Activated CD4-positive, alpha-beta T cell treated with anti-CD3 and anti-CD28 coated beads, Interleukin-2, amount 50 U/mL, for 1 hour (primary cell): ENCODE measurements around the gene TNFSF10.
"Not testable (repeated sequence)": the region's sequence is repeated elsewhere in the genome, so short reads cannot be mapped to it uniquely, and the experiment has no call there.

ENCODE experiments used
- DNase-seq: peaks from one replicate; pipeline ENCODE4 v3.0.0-alpha.2; 2020

Gene TNFSF10

GRCh38 chr3:172522871-172523818 lies at the start of gene TNFSF10:
TNFSF10 (minus strand) TSS chr3:172523430; CDS start chr3:172523384, 46 bp downstream.
- DNase-seq = peak; percentile 43

GRCh38 chr3:172569128-172570008 lies 46.1 kb upstream of the TNFSF10 start:
- no peak for DNase-seq

DNA sequence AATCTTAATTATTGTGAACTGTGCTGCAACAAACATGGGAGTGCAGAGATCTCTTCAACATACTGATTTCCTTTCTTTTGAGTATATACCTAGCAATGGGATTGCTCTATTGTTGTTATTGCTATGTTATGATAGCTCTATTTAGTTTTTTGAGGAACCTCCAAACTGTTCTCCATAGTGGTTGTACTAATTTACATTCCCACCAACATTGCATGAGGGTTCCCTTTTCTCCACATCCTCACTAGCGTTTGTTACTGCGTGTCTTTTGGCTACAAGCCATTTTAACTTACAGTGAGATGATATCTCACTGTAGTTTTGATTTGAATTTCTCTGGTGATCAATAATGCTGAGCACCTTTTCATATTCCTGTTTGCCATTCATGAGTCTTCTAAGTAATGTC lies 45.5 kb upstream of the TNFSF10 start:
- no peak for DNase-seq

- DNase-seq = not testable (repeated sequence)
Measured at GRCh38 chr3:172566785-172567184, 43.6 kb upstream of the TNFSF10 start.

DNA sequence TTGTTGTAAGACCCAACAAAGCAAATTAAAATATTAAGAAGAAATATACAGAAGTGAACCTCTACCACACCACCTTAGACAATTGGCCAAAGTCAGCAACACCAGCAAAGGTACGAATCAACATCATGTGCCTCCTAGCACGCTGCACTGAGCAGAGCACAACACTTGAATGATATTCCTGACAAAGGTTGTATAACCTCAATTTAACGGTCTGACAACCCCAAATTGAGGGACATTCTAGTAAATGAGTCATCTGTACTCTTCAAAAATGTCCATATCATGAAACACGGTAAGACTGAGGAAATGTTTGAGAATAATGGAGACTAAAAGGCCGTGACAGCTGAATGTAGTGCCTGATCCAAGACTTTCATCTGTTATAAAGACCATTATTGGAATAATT lies 41.3 kb upstream of the TNFSF10 start:
- DNase-seq = no peak

DNA sequence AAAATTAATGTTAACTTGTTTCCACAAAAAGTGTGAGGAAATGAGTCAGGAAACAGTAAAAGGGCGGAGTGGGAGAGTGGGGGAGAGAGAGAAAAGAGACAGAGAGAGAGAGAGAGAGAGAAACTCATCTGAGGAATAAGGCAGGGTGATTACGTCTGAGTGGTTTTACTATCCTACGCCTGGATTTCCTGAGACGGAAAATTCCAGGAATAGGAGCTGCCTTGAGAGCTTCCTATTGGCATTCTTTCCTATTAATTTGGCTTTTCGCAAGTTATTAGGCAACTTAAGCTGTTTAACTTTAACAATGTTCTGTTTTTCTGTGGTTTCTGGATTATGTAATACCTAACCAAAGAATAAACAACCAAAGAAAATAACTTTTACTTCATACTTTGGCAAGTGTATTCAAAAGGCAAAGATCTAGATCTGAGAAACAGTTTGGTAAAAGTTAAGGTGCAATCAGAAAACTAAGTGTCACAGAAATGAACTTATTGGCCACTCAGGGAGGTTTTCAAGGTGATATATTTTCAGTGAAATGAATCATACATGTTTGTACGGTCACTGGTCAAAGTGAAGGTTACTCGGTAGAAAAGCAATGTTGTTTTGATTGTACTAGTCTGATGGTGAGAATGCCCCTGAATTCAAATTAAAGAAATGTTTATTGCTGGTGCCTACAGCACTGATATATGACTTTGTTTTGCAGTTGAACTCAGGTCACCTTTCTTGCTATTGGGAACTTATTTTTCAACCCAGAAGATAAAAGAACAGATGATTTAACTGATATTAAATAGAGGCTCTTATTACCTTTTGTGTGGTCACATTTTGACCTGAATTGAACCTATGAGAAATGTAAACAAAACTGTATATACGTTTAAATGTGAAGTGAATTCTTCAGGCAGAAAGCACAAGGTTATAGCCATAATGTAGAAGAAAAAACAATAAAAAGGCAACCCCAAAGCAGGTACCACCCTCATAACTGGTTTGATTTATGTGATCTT lies 39.9 kb upstream of the TNFSF10 start:
- no peak for DNase-seq

GRCh38 chr3:172561897-172562640 lies 38.8 kb upstream of the TNFSF10 start:
- no peak for DNase-seq

DNA sequence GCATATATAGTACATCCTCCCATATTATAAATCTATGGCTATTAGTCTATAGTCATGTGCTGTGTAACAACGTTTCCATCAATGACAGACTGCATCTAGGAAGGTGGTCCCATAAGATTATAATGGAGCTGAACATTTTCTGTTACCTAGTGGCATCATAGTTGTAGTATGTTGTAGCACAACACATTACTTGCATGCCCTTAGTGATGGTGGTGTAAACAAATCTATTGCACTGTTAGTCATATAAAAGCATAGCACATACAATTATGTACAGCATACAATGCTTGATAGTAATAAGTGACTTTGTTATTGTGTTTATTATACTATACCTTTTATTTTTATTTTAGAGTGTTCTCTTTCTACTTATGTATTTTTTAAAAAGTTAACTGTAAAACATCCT lies 37.4 kb upstream of the TNFSF10 start:
- no peak for DNase-seq

- no peak for DNase-seq
Measured at GRCh38 chr3:172560026-172560425, 36.8 kb upstream of the TNFSF10 start.

GRCh38 chr3:172559020-172559419 lies 35.8 kb upstream of the TNFSF10 start:
- no peak for DNase-seq

DNA sequence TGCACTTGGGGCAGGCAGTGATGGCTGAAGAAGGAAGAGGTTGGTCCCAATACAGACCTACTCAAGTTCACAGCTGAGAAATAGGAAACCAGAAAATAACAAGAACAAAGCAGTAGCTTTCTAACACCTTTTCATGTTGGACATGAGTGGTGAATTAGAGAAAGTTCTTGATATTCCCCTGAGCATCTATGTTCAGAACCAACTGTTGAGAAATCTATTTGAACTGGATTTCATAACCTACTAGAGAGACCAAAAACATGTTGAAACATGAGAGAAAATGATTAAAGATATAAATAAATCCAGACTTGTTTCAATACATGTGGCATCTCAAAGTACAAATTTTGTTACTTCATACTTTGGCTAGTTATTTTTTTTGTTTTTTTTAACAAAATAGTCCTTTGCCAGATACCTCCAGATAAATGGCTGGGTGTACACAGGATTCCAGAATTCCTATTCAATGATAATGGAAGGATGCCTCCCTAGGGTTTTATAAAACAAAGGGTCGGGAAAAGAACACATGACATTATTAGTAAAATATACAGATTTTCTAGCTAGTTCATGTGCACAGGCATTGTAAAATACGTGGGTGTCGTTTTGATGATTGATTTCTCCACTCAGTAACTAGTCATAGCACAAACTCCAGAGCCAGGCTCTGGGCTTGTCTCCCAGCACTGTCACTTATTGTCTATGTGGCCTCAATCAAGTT lies 34.4 kb upstream of the TNFSF10 start:
- no peak for DNase-seq

- no peak for DNase-seq
Measured at GRCh38 chr3:172553526-172554252, 30.5 kb upstream of the TNFSF10 start.

DNA sequence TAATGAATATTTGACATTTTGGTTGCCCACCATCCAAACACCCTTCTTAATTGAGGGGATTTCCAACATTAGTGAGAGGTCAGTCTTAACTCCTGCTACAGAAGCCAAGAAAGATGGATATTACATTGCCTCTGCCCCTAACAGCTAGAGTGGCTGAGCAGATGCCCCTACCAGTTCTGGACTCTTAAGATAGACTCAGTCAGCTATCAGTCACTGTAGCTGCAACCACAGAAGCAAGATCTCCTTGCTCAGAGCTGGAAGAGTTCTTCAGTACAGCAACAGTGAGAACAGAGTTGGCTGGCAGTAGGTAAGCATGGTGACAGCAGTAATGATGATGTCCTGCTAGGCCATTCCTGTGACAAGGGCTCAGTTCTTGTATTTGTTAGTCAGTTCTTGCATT lies 29.4 kb upstream of the TNFSF10 start:
- no peak for DNase-seq

DNA sequence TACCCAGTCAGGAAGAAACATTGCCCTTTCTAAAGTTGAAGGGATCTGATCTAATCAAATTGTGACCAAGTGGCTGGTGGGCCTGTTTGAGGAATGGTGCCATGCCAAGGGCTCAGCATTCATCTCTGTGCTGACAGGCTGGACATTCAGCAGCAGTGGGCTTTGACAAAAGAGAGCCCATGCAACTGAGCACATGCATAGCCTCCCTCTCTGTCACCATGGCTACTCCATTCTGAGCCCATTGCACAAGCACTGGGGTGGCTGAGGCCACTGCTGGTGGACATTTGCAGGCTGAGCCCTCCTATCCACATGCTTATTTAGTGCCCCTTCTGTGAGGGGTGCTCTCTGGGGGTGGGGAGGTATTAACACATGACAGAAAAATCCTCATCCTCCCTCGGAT lies 28.6 kb upstream of the TNFSF10 start:
- DNase-seq = no peak

GRCh38 chr3:172550347-172550943 lies 27.2 kb upstream of the TNFSF10 start:
- DNase-seq = peak; percentile 8

- DNase-seq = no peak
Measured at GRCh38 chr3:172549144-172549543, 25.9 kb upstream of the TNFSF10 start.

GRCh38 chr3:172546628-172547214 lies 23.5 kb upstream of the TNFSF10 start:
- DNase-seq = no peak

- no peak for DNase-seq
Measured at GRCh38 chr3:172546105-172546504, 22.9 kb upstream of the TNFSF10 start.

DNA sequence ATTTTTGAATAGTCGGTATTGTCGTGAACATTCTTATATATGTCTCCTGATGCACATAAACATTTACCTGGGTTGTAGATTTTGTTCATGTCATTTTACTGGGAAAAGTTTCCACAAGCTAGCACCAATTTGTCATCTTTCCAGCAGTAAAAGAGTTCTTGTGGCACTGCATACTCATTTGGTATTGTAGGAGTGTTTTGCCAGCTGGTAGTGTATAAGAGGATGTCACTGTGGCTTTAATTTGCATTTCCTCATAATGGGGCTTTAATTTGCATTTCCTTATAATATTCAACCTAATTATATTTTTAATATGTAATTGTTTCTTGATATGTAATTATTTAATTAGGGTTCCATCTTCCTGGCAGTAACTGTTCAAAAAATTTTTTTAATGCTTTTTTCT lies 21.2 kb upstream of the TNFSF10 start:
- no peak for DNase-seq
